Measurements from ENCODE around the gene SZRD1. TPM values are rescaled to one million over a fixed set of nuclear protein-coding genes. Genes with fewer than 3 reads are reported as not detected.

Gene SZRD1, protein sequence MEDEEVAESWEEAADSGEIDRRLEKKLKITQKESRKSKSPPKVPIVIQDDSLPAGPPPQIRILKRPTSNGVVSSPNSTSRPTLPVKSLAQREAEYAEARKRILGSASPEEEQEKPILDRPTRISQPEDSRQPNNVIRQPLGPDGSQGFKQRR
- 66.8 and 92.7 TPM in 2 replicates for total RNA-seq

GRCh38 chr1:16366722-16367257 lies at the start of gene SZRD1:
SZRD1 (plus strand) TSS chr1:16367242; CDS start chr1:16367258, 16 bp downstream.

GRCh38 chr1:16351994-16352841 lies 14.8 kb upstream of the SZRD1 start, which contains the start of gene FBXO42:
FBXO42 (minus strand) TSS chr1:16352480; CDS start chr1:16315418, 37,062 bp downstream.

GRCh38 chr1:16436946-16437474 lies 70.0 kb downstream of the SZRD1 start, which contains the start of gene SPATA21:
SPATA21 (minus strand) TSS chr1:16437424; CDS start chr1:16431371, 6,053 bp downstream.

GRCh38 chr1:16440470-16441281 lies 73.6 kb downstream of the SZRD1 start, which contains the start of gene NECAP2:
NECAP2 (plus strand) TSS chr1:16440724; CDS start chr1:16440762, 38 bp downstream.

Other genes starting within 250 kb of the SZRD1 start
- 120 and 175 TPM in 2 replicates for gene EPHA2, start 211.2 kb upstream of the SZRD1 start, total RNA-seq
- gene ARHGEF19, start 154.6 kb upstream of the SZRD1 start, total RNA-seq = 6.4 and 6.7 TPM in 2 replicates
- gene CPLANE2, start 130.1 kb upstream of the SZRD1 start, total RNA-seq = 4.6 and 6.7 TPM in 2 replicates
- 13.5 and 22.2 TPM in 2 replicates for gene FBXO42, start 14.8 kb upstream of the SZRD1 start, total RNA-seq
- not detected in 2 replicates for gene SPATA21, start 70.2 kb downstream of the SZRD1 start, total RNA-seq
- gene NECAP2, start 73.5 kb downstream of the SZRD1 start, total RNA-seq = 95.5 and 100 TPM in 2 replicates
- under 0.01 TPM in 2 replicates for gene RNU1-1, start 147.0 kb downstream of the SZRD1 start, total RNA-seq
- 7.2 and 12.2 TPM in 2 replicates for gene NBPF1, start 246.3 kb downstream of the SZRD1 start, total RNA-seq

Data from mesangial cell (primary cell).